ENCODE results near the gene CCDC149.
A peak's percentile ranks its signal among the peaks of the same experiment; 100 is the strongest.
"Not testable (repeated sequence)": the region's sequence is repeated elsewhere in the genome, so short reads cannot be mapped to it uniquely, and the experiment has no call there.

The CCDC149 gene

GRCh38 chr4:24915121-24915922 is 2.5 kb upstream of the CCDC149 start:
- DNase-seq, result no peak

GRCh38 chr4:24914460-24914859 is 1.6 kb upstream of the CCDC149 start:
- DNase-seq, result no peak

- no peak for DNase-seq
Measured at GRCh38 chr4:24913119-24913485, 260 bp upstream of the CCDC149 start.

- no peak for DNase-seq
Measured at GRCh38 chr4:24910499-24910898, 2.3 kb downstream of the CCDC149 start.

- DNase-seq, result not testable (repeated sequence)
Measured at GRCh38 chr4:24909606-24910005, 3.2 kb downstream of the CCDC149 start.

- no peak for DNase-seq
Measured at GRCh38 chr4:24897639-24898038, 15.2 kb downstream of the CCDC149 start.

GRCh38 chr4:24896977-24897376 is 15.9 kb downstream of the CCDC149 start:
- DNase-seq, result no peak

GRCh38 chr4:24896056-24896455 is 16.8 kb downstream of the CCDC149 start:
- DNase-seq, result no peak

GRCh38 chr4:24895461-24895860 is 17.4 kb downstream of the CCDC149 start:
- DNase-seq, result no peak

- DNase-seq, result no peak
Measured at GRCh38 chr4:24894846-24895245, 18.0 kb downstream of the CCDC149 start.

- no peak for DNase-seq
Measured at GRCh38 chr4:24894243-24894642, 18.6 kb downstream of the CCDC149 start.

- no peak for DNase-seq
Measured at GRCh38 chr4:24892778-24893177, 20.1 kb downstream of the CCDC149 start.

- no peak for DNase-seq
Measured at GRCh38 chr4:24892278-24892677, 20.6 kb downstream of the CCDC149 start.

- DNase-seq, result peak; percentile 14
Measured at GRCh38 chr4:24890561-24891126, 22.2 kb downstream of the CCDC149 start.

GRCh38 chr4:24889991-24890390 is 22.9 kb downstream of the CCDC149 start:
- DNase-seq, result no peak

- no peak for DNase-seq
Measured at GRCh38 chr4:24888475-24889344, 24.1 kb downstream of the CCDC149 start.

- peak; percentile 33 for DNase-seq
Measured at GRCh38 chr4:24887881-24888430, 24.9 kb downstream of the CCDC149 start.

GRCh38 chr4:24886596-24886995 is 26.2 kb downstream of the CCDC149 start:
- no peak for DNase-seq

- DNase-seq, result no peak
Measured at GRCh38 chr4:24885342-24885741, 27.5 kb downstream of the CCDC149 start.

- no peak for DNase-seq
Measured at GRCh38 chr4:24884902-24885301, 27.9 kb downstream of the CCDC149 start.

- DNase-seq, result no peak
Measured at GRCh38 chr4:24881508-24882196, 31.2 kb downstream of the CCDC149 start.

GRCh38 chr4:24880186-24880585 is 32.7 kb downstream of the CCDC149 start:
- DNase-seq, result no peak

GRCh38 chr4:24878636-24879016 is 34.2 kb downstream of the CCDC149 start:
- no peak for DNase-seq

All from NCI-H510A (cell line).